Eye (tissue), 1 donor: ENCODE measurements around the gene HK2.
"Not testable (repeated sequence)": the region's sequence is repeated elsewhere in the genome, so short reads cannot be mapped to it uniquely, and the experiment has no call there.

Source experiments
- DNase-seq: peaks from one replicate; pipeline ENCODE4 v3.0.0-alpha.2; 2015

HK2 gene

DNA sequence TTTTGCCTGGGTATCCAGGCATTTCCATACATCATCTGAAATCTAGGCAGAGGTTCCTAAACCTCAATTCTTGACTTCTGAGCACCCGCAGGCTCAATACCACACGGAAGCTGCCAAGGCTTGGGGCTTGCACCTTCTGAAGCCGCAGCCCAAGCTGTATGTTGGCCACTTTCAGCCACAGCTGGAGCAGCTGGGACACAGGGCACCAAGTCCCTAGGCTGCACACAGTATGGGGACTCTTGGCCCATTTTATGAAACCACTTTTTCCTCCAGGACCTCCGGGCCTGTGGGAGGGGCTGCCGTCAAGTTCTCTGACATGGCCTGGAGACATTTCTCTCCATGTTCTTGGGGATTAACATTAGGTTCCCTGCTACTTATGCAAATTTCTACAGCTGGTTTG, 72.5 kb downstream of the HK2 start:
- DNase-seq, result no peak

DNA sequence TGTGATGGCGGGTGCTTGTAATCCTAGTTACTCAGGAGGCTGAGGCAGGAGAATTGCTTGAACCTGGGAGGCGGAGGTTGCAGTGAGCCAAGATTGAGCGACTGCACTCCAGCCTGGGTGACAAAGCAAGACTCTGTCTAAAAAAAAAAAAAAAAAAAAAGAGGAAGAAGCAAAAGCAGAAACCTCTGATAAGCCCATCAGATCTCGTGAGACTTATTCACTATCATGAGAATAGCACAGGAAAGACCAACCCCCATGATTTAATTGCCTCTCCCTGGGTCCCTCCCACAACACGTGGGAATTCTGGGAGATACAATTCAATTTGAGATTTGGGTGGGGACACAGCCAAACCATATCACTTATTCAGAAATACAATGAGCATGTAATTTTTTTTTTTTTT, 73.6 kb downstream of the HK2 start:
- not testable (repeated sequence) for DNase-seq

DNA sequence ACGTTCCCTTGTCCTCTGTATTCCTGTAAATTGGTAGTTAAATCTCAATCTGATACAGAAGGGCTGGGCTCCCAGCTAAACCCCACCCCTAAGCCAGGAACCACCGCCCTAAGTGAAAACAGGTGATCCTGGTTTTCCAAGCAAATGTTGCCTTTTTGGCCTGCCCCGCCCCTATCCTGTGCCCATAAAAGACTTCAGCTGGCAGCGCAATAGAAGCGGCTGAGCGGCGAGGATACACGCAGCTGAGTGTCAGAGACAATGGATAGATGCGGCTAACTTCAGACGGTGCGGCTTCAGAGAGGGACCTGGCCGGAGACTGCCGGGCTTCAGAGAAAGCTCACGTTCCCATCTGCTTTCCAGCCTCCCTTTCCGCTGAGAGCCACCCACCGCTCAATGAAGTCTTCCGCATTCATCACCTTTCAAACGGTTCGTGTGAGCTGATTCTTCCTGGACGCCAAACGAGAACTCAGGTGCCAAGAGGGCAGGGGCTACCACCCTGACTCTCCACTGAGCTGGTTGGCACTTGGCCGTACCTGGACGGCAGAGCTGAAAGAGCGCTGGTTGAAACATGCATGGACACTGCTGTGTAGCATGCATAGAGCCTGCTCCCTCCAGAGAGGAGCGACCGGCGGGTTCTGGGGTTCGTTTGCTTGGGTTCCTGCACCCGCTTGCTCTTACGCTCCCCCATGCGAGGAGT, 75.0 kb downstream of the HK2 start:
- peak; percentile 19 for DNase-seq

DNA sequence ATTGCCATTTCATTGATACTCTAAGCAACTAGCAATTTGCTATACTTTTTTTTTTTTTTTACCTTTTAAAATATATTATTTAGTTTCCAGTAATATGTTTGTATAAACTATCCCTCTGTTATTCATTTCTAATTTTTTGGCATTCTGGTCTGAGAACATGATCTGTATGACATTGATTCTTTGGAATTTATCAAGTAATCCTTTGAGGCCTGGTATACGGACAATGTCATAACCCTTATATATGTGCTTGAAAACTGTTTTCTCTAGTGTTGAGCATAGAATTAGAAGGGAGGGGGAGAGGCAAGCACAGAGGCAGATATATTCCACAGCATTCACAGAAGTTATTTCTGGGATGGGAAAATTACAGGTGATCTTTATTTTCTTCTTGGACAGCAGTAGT, 76.3 kb downstream of the HK2 start:
- no peak for DNase-seq

DNA sequence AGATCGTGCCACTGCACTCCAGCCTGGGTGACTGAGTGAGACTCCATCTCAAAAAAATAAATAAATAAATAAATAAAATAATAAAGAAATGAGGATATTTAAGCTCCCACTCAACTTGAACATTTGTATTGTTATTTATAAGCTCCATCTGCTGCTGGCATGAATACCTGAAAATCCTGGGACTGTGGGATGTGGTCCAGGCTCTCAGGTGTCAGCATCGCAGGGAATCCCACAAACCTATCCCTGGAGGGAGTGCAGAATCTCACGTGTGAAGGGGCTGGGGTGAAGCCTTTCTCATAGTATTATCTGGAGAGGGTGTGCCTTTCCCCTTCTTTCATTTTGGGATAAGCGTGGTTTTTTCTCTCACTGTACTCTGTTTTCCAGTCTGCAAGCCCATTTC, 77.1 kb downstream of the HK2 start:
- no peak for DNase-seq

DNA sequence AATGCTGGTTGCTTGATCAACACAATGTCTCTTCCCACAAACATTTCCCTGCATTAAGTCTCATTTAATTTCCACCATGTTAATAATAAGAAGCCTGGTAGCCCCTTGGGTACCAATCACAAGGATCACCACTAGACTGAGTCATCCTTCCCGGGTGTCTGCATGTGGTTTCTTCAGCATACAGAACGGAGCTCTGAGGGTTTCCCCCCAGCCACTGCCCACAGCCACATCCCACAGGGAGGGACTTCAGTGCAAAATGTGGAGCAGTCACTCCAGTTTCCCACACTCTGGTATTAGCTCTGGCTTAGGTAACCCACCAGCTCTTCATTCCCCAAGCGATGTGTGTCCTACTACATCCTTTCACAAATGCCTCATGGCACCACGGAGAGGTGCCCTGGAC, 81.8 kb downstream of the HK2 start:
- no peak for DNase-seq

DNA sequence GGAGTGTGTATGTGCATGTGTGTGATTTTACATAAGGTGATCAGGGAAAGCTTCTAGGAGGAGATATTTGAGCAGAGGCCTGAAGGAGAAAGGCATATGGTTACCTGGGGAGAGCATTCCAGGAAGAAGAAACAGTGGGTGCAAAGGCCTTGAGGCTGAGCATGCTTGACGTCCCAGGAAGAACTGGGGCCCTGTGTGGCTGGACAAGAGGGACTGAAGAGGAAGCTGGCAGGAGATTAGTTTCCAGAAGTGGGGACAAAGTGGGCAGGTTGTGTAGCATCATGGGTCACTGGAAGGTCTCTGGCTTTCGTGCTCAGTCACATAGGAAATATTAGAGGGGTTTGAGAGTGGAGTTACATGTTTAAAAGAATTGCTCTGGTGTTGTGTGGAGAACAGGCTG, 82.5 kb downstream of the HK2 start:
- DNase-seq, result no peak

DNA sequence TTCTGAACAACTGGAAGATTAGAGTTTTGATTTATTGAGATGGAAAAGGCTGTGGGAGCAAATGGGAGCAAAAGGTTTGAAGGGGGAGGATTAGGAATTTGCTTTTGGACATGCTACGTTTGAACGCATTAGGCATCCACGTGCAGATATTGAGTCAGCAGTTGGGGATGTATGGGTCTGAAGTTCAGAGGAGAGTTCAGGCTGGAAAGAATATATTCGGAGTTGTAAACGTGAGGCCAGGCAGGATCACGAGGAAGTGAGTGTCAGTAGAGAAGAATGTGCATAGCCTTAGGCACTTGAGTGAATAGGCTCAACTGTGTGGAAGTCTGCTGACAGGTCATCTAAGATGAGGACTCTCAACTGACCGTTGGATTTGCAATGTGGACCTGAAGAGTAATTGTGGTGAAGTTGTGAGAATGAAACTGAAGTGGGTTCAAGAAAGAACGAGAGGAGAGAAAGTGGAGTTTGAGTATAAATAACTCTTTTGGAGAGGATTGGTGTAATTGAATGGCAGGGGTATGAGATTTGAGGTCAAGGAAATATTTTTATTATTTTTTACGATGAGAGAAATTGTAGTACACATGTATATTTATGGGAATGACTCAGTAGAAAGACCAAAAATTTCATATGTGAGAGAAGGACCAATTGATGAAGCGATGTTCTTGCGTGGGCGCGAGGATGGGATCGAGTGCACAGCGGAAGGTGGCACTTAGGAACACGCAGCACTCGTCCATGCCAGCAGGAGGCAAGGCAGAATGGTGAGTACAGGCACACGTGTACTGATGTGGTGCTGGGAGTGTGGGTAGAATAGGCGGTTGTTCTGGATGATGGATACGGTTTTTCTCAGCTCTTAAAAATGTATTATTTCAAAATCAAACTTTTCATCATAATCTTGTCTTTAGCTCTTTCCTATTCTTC, 84.0 kb downstream of the HK2 start:
- DNase-seq, result no peak

DNA sequence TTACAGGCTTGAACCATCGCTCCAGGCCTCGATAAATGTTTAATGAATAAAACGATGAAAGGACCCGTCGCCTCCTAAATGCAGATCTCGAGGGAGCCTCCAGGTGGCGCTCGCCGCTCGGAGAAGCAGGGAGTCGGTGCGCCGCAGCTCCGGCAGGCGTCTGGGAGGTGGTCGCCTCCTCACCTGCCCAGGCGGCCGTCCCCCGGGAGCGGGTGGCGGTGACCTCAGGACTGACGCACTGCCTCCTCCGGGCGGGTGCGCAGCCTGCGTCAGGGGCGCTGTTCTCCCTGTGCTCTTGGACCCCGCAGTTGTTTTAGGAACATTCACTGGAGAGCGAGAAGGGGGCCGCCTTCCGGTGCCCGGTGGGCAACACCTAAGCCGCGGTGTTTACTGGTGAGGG, 85.9 kb downstream of the HK2 start:
- DNase-seq, result peak; percentile 83

DNA sequence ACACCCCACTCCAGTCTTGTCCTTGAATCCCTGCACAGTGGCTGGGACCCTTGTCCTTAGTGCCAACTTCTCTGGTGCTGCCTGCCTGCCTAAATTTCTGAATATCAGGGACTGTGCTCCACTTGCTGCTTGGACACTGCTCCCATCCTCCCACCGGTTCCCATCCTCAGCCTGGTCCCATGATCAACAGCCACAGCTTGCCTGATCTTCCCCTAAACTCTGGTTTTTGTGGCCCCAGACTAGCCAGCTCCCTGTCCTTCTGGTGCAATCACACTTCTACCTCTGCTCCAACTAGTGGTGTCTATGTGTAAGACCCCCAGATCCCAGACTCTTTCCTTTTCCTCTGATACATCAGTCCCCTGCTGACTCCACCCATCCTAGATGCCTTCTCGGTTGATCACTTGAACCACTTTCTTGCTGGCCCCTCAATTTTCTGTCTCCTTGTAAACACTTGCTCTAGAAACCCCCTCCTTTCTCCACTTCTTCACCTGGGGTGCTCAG, 87.4 kb downstream of the HK2 start:
- DNase-seq, result no peak

DNA sequence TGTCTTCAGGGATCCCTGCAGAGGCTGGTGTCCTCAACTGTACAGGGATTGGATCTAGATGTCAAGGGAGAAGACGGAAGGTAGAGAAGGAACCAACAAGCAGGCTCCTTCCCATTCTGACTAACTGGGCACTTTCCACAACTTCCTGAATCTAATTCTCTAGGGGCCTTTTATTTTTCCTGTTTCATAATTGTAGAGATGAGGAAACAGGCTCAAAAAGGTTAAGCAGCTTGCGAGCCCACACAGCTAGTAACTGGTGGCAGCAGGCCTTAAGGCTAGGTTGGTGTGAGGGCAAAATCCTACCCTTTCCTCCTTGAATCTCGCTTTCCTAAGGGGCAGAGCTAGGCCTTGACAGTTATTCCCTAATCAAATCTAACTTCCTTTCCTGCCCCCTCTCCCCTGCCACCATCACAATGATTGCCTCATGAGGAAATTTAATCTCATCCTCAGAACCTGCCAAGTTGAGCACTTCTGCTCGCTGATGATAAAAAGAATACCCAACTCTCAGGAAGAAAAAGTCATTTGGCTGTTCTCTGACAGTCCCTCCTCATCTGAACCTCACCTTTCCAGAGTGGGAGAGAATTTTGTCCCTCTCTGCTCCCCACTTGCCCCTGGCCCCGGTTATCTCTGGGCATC, 88.8 kb downstream of the HK2 start:
- DNase-seq, result no peak

DNA sequence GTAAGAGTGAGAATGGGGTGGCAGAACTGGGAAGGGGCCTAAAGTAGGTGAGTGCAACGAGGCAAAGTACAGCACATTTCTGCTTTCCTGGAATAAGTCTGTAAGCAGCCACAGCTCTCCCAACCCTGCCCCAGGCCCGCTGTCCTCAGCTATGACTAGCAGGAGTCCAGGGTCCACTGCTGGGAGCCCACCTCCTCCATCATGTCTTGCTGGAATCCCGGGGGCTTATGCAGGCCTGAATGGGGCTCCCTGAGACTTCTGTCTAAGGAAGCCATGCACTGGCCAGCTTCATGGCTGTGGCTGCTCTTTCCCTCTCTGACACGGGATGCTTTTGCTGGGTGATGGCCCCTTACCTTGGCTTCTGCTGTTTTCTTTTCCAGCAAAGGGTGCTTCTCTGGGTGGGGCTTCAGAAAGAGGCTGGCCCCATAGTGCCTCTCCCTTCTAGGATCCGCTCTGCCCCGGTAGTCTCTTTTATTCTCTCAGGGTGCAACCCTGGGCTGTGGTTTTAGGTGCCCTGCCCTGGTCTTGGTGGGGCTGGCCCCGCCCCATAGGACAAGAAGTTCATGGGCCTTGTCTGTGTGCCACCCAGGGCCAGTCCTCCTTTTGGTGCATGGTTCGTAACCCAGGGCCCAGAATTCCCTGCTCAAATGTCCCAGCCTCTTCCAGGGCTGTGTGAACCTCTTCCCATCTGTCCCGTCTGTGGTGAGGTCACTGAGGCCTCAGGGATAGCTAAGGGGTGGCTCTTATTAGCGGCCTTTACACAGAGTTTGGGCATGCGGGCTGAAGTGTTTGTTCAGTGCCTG, 90.7 kb downstream of the HK2 start:
- DNase-seq, result no peak

DNA sequence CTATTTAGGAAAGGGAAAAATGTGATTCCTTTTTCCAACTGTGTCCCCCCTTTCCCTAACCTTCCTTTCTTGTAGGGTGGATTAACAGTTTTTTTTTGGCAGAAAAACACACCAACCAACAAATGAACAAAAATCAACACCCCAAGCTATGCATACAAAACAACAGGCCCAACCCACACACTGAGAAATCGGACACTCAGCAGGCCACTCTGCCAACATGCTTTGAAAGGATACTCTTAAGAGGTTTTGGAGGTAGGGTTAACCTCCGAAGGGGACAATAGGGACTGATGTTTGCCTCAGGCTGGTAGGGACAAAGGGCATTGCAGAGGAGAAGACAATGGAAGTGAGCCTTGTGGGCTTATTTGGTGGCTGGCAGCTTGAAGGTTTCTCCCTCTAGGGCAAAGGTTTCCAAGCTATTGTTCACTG, 91.4 kb downstream of the HK2 start:
- no peak for DNase-seq

DNA sequence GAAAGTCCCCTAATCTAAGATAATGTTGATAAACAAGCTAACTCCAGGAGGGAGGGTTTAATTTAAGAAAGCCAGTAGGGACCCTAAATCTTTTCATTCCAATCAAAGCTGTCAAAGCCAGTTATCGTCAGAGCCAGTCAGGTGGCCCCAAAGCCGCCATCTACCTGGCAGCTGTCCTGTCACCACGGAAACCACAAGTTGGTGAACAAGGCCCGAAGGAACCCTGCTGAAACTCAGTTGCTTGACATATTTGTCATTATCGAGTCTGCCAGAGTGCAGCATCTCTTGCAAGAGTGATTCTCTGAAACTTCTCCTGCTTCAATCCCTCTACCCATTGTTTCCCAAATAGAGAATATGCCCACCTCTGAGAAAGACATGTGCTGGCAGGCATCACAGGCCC, 93.7 kb downstream of the HK2 start:
- DNase-seq, result peak; percentile 35

DNA sequence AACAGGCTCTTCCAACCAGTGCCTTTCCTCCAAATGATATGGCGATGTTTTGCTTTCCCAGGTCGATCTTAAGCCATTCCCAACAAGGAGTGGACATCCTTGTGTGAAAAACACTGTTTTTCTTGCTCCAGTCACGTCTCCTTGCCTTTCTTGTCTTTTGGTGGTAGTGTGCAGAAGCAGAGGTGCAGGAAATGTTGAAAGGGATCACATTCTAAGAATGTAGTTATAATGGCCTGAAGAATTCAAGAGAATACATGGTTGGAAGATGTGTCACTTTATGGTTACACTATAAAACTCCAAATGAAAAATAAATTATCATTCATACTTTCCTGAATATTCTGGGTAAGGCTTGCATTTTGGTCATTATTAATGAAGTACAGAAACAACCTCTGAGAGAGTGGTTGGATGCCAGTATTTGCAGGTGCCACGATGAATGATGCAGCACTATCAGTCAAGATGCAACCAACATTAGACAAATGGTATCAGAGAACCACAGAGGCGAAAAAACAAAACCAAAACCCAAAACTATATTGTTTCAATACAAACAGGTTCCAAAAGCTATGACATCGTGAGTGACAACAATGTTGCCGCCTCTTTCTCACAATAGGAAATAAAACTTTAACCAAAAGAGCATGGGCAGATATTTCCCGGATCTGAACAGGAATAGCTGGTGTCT, 97.0 kb downstream of the HK2 start:
- no peak for DNase-seq

DNA sequence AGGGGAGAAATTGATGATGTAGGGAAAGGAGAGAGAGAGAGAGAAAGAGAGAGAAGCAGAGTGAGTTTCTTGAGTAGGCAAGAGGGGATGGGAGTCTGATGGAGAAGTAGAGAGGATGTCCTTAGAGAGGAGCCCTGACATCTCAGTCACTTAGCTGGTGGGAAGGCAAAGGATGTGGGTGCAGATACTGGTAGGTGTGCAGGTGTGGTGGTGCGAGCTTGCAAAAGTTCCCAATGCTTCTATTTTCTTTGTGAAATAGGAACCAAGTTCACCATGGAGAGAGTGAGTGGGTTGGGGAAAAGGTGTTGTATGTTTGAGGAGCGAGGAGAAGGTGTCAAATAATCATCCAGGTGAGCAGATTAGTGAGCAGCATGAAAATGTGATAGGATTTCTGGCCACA, 98.0 kb downstream of the HK2 start:
- no peak for DNase-seq

DNA sequence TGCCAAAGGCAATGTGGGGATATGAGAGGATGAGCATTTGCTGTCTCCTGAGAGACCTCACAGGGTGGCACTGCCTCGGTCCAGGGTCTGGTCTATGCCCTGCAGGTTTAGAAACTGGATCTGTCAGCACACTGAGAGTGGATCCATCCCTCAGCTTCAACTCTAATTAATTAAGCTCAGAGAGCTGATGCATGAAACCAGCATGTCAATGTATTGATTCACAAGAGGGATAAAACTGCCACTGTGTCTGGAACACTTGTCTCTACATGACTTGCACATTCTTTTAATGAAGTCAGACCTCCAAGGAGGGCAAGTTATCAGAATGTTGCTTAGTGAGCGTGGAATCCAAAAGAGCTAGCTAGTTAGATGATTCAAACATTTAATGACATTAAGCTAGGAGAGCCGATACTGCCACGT, 102.1 kb downstream of the HK2 start:
- peak; percentile 87 for DNase-seq

DNA sequence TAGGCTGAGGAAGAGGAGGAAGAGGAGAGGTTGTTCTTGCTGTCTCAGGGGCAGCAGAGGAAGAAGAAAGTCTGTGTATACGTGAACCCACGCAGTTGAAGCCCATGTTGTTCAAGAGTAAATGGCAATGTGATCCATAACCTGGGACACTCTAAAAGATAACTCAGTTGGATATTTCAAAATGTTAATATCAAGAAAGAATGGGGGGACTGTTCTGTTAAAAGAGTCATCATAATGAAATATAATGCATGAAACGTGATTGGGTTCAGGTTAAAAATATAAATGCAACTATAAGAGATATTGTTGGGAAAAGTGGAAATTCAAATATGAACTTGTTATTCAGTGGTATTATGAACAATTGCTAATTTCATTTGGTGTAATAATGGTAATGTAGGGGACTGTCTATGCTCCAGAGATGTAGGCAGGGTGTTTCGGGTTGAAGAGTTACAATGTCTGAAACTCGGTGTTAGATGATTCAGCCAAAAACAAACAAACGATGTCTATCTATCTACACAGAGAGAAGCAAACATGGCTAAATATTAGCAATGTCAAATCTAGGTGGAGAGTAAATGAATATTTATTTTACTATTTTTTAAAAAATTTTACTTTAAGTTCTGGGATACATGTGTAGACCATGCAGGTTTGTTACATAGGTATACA, 103.4 kb downstream of the HK2 start:
- no peak for DNase-seq

DNA sequence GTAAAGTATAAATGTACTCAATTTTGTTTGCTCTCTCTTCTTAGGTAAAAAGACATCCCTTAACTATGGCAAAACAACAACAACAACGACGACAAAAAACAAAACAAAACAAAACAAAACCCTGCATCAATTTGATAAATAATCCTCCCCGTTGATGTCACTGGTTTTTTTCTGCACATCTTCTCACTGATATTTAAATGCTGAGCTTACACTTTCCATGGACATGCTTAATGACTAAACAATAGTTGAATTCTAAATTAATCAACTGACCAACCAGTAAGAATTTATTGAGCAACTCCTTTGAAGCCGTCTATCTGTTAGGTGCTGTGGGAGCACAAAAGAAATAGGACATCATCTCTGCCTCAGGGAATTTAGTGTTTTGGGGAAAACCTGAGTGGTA, 104.3 kb downstream of the HK2 start:
- no peak for DNase-seq

DNA sequence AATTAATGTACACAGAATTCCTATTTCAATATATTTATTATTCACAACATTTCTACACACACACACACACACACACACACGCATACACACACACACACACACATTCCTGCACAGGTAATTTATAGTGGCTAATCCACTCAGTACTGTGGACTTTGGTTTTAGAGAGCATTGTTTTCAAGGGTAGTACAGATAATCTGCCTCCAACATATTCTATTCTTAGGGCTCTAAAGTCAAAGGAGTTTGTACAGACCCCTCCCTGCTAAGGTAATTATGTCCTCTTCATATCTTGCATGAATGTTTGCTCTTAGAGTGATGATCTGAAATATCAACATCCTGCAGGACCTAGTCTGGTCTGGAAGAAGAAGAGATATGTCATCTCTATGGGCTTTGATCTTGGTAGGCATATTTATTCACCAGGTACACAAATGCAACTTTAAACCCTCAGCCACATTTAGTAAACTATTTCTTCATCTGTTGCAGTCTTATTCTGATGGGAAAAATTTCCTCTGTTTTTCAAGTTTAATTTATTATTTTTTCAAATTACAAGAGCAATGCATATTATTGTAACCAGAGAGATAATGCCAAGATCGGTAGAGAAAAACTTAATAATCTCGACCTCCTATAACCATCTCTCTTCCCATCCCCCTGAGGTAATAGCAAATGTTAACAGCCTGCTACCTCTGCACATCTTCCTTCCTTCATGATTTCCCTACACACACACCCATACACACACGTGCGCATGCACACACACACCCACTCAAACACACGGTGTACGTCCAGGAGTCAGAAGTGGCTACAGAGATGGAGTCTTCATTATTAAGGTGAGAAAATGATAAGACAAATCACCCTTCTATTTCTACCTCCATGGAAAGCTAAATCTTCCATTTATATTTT, 106.2 kb downstream of the HK2 start:
- DNase-seq, result no peak

DNA sequence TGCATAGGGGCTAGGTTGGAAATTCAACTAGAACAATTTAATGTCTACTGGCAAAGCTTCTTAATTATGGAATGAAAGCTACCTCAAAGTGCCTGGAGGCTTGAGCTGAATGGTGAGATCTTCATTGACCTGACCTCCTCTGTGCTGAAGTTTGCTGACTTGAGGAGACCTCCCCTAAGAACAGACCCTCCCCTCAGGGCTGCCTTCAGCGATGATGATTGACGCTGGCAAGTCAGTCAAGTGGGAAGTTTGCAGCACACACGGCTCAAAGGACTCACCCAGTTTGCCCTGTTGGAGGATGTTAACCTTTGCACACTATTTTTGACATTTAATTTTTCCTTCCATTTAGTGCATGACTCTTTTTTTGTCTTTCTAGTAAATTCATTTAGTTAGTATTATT, 107.4 kb downstream of the HK2 start:
- peak; percentile 75 for DNase-seq
